NCI-H345 (cell line): ENCODE data around the gene RGR.

ENCODE experiments used
- DNase-seq: peaks from one replicate; lab custom pipeline; 2025; lab: John Stamatoyannopoulos, UW

The RGR gene

GRCh38 chr10:84296091-84296981 lies 51.5 kb downstream of the RGR start:
- DNase-seq: no peak

- DNase-seq: no peak
These were observed 53.2 kb downstream of the RGR start for GRCh38 chr10:84298057-84298456.

GRCh38 chr10:84302223-84302622 lies 57.4 kb downstream of the RGR start:
- no peak for DNase-seq

GRCh38 chr10:84306751-84307384 lies 62.0 kb downstream of the RGR start:
- DNase-seq: no peak

- DNase-seq: no peak
These were observed 63.2 kb downstream of the RGR start for GRCh38 chr10:84308021-84308420.

- DNase-seq: peak; percentile 73
These were observed 63.8 kb downstream of the RGR start for GRCh38 chr10:84308481-84309304.
